ENCODE results near the gene DISC1.
A peak's percentile ranks its signal among the peaks of the same experiment; 100 is the strongest.
"Not testable (repeated sequence)": the region's sequence is repeated elsewhere in the genome, so short reads cannot be mapped to it uniquely, and the experiment has no call there.

Gene DISC1
- 5.2 to 10.9 reads per million in 2 donors for total RNA-seq

DNA sequence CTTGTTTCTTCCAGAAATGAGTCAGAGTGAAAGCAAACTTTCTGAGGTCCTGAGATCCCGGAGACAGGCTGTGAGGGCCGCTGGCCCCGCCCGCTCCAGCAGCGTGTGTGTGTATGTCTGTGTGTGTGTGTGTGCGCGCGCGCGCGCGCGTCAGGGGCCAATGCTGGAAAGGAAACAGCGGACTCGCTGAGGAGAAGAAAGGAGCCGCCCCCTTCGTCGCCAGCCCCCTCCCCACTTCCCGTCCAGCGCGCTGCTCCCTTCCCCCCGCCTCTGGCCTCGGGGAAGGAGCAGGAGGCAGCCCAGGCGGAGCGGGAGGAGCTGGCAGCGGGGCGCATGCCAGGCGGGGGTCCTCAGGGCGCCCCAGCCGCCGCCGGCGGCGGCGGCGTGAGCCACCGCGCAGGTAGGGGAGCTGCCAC lies at the start of gene DISC1:
TSS of gene DISC1 (plus strand) at position 256 of the 416 bp plus-strand sequence. CDS start at position 334, 78 bp downstream.
- peak; percentile 45 for DNase-seq

DNA sequence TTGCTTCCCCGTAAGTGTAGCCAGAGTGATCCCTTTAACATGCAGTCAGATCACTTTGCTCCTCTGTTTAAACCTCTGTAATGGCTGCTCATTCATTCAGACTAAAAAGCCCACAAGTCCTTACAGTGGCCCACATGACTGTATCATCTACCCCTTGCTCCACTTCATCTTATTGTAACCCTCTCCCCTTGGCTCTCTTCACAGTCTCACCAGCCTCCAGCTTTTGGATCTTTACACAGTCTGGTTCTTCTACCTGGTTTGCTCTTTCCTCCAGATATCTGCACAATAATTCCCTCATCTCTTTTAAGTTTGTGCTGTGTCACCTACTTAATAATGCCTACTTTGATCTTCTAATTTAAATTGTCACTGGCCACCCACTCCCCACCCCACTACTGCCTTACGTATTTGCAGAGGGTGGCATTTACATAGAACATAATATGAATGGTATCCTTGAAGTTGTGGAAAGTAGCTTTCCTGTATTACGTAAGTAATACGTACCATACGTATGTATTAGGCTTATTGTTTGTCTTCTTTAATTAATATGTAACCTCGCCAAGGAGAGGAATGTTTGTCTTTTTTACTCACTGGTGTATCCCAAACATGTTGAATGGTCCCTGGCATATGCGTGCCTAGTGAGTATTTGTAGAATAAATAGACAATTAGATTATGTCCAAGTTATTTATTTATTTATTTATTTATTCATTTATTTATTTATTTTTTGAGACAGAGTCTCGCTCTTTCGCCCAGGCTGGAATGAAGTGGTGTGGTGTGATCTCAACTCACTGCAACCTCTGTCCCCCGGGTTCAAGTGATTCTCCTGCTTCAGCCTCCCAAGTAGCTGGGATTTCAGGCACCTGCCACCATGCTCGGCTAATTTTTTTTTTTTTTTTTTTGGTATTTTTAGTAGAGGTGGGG lies 49.5 kb upstream of the DISC1 start:
- DNase-seq: no peak

DNA sequence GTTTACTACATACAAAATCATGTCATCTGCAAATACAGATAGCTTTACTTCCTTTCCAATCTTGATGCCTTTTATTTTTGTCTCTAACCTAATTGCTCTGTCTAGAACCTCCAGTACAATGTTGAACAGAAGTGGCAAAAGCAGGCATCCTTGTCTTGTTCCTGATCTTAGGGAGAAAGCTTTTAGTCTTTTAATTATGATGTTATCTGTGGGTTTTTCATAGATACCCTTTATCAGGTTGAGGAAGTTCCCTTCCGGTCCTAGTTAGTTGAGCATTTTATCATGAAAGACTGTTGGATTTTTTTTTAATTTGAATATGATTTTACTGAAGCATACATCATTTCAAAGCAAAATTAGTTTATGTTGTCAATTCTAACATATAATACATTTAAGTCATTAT lies 45.7 kb upstream of the DISC1 start:
- DNase-seq: no peak

DNA sequence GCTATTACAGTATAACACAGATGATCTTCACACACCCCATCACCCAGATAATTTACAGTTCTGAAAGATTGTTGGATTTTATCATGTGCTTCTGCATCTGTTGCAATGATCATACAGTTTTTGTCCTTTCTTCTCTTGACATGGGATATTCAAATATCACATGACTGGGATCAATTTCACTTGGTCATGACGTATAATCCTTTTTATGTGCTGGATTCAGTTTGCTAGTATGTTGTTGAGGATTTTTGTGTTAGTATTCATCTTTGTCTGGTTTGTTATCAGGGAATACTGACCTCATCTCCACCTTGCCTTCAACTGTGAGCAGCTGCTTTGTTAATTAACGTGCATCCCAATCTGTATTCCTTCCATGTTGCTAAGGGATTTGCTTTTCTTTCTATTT lies 44.7 kb upstream of the DISC1 start:
- no peak for DNase-seq

DNA sequence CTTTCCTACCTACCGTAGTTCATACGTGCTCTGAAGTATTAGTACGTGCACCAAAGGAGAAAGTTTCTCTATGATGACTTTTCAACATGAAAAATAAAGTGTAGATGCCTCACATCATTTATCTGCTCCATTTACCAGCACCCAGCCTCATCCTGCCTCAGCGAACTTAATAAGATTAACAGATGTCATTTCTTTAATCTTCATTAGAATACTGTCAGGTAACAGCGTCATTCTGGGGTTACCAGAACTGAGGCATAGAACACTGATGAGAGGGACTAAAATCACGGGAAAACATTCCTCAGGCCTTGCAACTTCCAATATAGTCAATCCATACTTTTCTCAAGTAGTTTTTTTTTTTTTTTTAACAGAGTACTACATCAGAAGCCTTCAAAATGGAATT lies 43.2 kb upstream of the DISC1 start:
- DNase-seq: no peak

DNA sequence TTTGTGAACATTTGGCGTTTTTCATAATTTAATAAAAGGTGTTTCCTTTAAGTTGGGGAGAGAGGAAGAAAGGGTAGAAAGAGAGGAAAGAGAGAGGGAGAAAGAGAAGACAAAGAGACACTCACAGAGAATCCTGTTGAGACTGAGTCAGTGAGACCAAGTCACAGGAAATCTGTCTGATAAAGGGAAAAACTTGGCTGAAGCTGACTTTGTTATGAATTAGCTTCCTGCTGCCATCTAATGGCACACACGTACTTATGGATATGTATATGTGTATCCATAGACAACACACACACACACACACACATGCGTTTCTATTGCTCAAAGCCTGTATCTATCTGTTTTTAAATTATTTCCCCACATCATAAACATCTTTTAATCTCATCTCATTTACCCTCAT lies 42.5 kb upstream of the DISC1 start:
- no peak for DNase-seq

DNA sequence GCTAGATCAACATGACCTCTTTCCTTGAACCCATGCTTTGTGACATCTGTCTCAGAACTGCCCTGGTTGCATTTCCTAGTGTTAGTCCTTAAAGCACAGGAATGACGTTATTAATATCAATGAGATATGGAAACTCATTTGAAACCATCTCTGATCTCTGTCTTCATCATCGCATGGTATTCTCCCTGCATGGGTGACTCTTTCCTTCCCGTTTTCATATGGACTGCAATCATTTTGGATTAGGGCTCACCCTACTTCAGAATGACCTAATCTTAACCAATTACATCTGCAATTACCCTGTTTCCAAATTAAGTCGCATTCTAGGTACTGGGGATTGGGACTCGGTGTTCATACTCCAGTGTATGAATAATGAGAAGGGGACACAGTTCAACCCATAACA lies 41.7 kb upstream of the DISC1 start:
- no peak for DNase-seq

DNA sequence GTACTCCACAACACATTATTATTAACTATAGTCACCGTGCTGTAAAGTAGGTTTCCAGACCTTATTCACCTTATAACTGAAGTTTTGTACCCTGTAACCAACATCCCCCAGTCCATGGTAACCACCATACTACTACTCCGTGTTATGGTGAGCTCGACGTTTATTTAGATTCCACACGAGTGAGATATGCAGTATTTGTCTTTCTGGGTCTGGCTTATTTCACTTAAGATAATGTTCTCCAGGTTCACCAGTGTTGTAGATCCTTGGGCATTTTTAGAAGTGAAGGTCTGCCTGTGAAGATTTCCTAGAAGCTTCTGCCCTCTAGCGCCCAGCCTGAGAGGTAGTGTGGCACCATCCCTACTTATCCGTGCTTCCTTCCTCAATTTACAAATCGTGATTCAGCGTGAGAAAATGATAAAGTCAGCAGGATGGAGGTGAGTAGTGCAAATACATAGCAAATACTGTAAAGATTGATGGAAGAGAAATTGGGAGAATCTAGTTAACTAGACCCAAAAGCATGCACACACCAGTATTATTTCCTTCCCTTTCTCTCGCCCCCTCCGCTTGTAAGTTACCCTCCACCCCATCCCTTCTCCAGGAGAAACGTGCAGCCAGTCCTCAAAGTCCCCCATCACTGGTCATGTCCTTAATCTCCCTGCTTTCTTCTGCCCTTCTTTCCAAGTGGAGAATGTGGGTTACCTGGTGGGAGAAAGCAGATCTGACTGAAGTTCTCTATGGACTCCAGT lies 36.0 kb upstream of the DISC1 start:
- no peak for DNase-seq

DNA sequence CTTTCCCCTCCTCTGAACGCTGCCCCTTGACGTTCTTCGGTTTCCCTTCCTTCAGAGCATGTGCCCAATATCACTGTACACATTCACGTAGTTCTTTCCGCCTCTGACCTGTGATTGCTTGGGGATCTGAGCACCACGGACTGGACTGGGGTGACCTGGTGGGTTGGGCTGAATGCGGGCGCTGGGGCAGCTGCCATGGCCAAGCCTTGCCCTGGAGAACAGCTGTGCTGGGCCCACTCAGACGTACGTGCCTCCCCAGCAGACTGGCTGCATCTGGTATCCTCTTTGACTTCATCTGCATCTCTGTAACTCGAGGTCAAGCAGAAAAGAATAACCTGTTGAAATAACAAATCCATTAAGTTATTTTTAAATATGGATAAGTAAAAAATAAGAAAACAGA lies 35.1 kb upstream of the DISC1 start:
- no peak for DNase-seq

DNA sequence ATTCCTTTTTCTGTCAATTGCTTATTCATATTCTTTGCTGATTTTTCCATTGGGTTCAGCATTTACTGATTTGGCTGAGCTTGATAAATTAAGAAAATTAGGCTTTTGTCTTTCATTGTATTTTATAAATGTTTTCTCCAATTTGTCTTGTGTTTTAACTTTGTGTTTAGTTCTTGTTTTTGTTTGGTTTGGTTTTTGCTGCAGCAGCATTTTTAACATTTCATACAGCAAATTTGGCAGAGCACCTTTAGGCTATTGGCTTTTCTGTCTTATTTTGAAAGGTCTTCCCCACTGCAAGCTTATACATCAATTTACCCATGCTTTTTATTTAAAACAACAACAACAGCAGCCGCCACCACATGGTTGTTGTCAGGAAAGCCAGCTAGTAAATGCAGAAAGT lies 33.8 kb upstream of the DISC1 start:
- DNase-seq: no peak

DNA sequence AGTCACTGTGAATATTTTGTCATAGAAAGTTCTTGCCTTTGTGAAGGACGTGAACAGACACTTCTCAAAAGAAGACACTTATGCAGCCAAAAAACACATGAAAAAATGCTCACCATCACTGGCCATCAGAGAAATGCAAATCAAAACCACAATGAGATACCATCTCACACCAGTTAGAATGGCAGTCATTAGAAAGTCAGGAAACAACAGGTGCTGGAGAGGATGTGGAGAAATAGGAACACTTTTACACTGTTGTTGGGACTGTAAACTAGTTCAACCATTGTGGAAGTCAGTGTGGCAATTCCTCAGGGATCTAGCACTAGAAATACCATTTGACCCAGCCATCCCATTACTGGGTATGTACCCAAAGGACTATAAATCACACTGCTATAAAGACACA lies 33.3 kb upstream of the DISC1 start:
- DNase-seq: not testable (repeated sequence)

DNA sequence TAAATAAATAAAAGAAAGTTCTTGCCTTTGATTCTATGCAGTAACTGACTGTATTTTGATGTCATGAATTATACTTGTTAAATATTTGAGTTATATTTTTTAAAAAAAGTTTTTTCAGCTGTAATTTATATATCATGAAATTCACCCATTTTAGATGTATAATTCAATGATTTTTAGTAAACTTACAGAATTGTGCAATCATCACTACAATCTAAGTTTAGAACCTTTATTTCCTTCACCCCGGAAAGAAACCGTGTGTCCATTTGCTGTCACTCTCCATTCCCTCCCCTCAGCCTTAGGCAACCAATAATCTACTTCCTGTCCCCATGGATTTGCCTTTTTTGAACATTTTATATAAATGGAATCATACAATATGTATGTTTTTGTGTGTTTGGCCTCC lies 32.5 kb upstream of the DISC1 start:
- no peak for DNase-seq

DNA sequence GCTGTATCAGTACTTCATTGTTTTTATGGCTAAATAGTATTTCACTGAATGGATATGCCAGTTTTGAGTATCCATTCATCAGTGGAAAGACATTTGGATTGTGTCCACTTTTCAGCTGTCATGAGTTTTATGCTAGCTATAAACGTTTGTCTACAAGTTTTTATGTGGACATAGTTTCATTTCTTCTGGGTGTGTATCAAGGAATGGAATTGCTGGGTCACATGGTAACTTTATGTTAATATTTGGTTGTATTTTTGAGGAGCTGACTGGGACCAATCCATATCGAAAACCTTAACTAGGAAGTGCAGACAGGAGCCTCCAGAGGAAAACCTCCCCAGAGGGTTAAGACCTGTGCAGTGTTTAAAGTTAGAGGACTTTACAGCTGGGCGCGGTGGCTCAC lies 31.8 kb upstream of the DISC1 start:
- no peak for DNase-seq

DNA sequence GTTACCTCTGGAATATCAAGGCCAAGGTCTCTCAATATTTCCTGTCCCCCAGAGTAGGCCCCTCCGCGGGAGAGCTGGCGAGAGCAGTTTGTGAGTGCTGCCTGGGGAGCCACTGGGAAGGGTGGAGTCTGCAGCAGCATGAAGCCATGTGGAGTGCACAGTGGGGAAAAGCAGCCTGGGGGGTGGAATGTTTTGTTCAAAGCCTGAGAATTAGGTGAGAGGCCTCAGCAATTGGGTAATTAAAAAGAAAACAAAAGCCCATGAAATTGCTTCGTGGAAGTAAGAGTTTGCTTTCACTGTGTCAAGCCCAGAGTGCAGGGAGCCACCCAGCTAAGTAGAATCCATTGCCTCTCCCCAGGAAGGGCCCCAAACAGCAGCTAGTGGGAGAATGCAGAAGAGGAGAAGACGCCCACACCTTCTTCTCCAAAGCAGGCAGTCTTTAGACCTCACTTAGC lies 30.2 kb upstream of the DISC1 start:
- no peak for DNase-seq

DNA sequence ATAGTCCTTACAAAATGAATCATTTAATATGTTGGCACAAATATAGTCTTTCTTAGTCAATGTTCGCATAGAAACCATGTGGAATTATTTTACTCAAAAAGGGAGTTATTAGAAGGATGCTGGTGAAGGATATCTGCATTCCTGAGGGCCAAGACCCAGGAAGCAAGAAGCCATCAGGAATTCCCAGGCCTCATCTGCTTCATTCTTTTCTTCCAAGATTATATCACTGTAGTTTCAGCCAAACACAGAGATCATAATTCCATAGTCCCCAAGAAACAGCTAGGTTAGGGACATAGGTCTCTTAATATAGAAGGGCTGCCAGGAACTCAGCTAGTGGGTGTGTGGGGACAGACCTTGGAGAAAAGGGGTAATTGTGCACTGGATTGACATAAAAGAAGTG lies 28.6 kb upstream of the DISC1 start:
- no peak for DNase-seq

DNA sequence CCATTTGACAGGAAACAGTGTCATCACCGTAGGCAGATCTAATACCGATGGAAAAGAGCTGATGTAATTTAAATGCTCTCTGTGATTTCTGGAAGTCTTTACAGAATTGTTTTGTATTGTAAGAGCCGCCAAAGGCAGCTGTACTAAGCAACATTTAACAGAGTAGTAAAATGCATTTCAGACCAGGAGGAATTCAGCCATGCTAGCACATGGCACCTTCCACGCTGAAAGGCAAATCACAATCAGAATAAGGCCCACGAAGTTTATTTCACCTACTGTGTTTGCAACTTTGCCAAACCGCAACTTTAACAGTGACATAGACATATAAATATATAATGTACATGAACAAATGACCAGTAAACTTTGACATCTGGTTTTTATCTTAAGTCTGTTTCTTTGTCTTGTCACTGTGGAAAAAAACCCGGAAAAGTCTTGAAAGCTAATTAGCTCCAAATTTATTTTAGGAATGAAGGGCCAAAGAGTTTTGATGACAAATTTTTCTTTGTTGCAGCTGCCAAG lies 26.1 kb upstream of the DISC1 start:
- DNase-seq: no peak

DNA sequence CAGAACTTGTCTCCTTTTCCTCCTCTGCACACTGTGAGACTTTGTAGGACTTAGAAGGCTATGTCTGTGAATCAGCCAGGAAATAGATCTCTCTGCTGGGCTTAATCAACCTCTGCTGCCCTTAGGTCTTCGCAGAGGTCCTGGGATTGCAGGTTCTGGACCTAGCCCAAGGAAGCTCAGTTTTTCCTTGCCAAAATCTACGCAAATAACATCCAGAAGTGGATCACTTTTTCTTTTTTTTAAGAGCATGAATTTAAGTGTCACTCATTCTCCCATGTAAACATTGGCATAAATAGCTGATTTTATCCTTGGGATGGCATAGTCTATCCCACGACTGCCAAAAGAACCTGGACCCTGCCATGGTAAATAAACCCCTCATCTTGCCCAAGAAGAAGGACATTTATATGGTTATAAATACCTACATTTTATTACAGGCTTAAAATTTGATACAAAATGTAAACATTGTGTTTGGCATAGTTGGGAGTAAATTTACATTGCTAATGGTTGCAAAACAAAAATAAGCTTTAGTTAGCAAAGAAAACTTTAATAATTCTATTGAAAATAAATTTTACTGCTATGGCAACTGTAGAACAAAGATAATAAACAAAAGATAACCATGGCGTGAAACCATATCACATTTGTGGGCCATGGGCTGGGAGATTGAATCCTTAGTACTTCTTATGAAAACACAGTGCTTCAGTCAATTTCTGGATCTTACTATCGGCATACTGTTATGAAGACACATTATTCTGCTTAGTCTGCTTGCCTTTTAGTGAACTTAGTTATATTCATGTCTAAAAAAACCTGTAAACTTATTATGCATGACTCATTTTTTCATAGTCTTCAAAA lies 24.5 kb upstream of the DISC1 start:
- no peak for DNase-seq

DNA sequence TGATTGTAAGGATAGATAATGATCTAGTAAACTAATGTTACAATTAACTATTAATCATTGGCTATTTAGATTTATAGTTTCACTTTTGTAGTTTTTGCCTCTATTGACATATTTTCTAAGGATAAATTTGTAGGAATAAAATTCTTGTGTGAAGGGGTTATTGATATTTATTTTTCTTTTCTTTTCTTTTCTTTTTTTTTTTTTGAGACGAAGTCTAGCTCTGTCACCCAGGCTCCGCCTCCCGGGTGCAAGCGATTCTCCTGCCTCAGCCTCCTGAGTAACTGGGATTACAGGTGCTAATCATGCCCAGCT lies 24.0 kb upstream of the DISC1 start:
- no peak for DNase-seq

DNA sequence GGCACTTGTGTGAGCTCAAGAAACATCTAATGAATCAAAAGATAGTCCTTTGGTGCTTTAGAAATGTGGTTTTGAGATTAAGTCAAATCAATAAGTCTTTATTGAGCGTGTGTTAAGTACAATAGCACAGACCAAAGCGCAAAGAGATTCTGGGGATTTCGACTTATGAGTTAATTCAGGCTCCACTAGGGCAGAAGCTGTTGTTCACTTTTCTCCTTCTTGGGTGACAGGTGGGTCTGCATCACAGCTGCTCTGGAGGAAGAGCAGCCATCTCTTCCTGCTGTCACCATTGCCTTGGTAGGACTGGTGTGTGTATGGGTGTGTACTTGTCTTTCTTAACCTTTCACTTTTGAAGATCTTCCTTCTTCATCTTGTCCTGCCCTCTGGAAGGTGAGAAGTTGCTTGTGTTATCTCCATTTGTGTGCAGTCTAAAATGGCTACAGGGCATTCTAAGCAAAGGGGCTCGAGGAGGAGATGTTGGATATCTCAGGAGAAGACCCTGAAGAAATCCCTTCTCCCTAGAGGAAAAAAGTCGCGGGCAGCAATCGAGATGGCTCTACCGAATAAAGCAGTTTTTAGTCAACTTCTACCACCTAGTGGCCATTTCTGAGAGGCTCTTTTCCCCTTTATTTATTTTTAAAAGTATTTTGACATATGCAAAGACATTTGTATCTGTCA lies 22.9 kb upstream of the DISC1 start:
- DNase-seq: no peak

DNA sequence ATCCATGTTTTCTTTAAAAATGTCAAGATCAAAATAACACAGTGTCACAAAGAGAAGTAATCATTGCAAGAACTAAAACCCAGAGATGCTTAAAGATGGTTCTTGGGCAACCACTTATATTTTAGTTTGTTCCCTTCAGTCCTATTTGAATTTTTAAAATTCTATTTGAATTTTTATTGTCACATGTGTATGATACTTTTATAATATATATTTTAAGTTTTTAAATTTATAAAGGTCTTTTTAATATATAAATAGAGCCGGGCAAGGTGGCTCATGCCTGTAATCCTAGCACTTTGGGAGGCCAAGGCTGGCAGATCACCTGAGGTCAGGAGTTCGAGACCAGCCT lies 22.3 kb upstream of the DISC1 start:
- no peak for DNase-seq

DNA sequence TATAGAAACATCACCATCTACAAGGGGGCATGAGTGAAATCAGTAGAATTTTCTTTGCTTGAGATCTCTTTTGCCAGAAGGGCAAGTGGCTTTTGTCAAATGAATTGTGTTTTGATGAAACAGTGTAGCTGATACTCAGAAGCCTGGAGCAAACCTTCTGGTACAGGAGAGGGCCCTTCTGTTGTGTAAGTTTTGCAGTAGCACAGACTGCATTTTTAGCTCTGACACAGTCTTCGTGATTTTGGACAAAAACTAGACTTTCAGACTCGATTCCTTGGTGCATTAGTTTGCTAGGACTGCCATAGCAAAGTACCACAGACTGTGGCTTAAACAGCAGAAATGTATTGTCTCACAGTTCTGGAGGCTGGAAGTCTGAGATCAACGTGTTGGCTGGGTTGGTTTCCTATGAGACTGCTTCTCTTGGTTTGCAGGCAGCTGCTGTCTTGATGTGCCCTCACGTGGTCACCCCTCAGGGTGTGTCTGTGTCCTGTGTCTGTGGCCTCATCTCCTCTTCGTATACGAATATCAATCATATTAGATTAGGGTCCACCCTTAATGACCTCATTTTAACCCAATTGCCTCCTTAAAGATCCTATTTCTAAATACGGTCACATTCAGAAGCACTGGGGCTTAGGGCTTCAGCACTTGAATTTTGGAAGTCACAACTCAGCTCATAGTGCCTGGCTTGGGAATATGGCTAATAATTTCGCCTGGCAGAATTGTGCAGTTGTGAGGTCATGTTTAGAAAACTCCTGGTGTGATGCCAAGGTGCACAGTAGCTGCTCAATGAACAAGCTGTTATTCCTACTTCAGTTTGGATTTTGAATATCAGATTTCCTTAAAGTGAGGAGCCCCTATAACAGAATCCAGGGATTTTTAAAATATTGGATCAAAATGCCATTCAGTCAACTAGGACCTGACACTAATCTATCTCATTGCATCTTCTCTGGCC lies 21.2 kb upstream of the DISC1 start:
- DNase-seq: no peak
